ENCODE results near the gene TNFRSF14. TPM values are rescaled to one million over a fixed set of nuclear protein-coding genes. Genes with fewer than 3 reads are reported as not detected.

The TNFRSF14 gene
- total RNA-seq, 1 donor from 2014 or later, result 141 TPM

- Histone ChIP-seq H3K4me3 (no peak overlapping the region), H3K9me3 (no peaks in the 10 kb centered on the region), H3K27ac (no peak overlapping the region), H3K27me3 (peaks cover 2% of the 10 kb centered on the region), H3K4me1 (peaks cover 8 to 16% of the 10 kb centered on the region in 2 donors), H3K36me3 (no peaks in the 10 kb centered on the region)
- no peak for DNase-seq (ENCODE audit: low spot score in 2 of 2)
- intact Hi-C loops (cut with DNase I), result no loop called here
- TF ChIP-seq CTCF (IDR thresholded peaks at IDR 0.05), result no peak
Measured at GRCh38 chr1:2535455-2535854, 20.7 kb upstream of the TNFRSF14 start.

- H3K9me3 ChIP-seq, result no peaks in the 10 kb centered on the region
- no peak overlapping the region for H3K27ac ChIP-seq
- no peak overlapping the region for H3K4me3 ChIP-seq
- intact Hi-C loops (cut with DNase I), result no loop called here
- DNase-seq (ENCODE audit: low spot score in 2 of 2), result no peak
- no peak for TF ChIP-seq CTCF (IDR thresholded peaks at IDR 0.05)
- no peaks in the 10 kb centered on the region for H3K36me3 ChIP-seq
- H3K27me3 ChIP-seq, result peaks cover 3% of the 10 kb centered on the region
- H3K4me1 ChIP-seq, result peaks cover 3 to 15% of the 10 kb centered on the region in 2 donors
Measured at GRCh38 chr1:2535981-2536380, 20.2 kb upstream of the TNFRSF14 start.

- DNase-seq (ENCODE audit: low spot score in 2 of 2), result no peak
- Histone ChIP-seq H3K27ac (no peak overlapping the region), H3K27me3 (peaks cover 3% of the 10 kb centered on the region), H3K4me1 (peaks cover 0 to 3% of the 10 kb centered on the region in 2 donors), H3K4me3 (no peak overlapping the region), H3K36me3 (no peaks in the 10 kb centered on the region), H3K9me3 (no peaks in the 10 kb centered on the region)
- intact Hi-C loops (cut with DNase I), result no loop called here
- TF ChIP-seq CTCF (IDR thresholded peaks at IDR 0.05), result no peak
Measured at GRCh38 chr1:2537784-2538115, 18.4 kb upstream of the TNFRSF14 start.

GRCh38 chr1:2538376-2538775, 17.8 kb upstream of the TNFRSF14 start:
- DNase-seq (ENCODE audit: low spot score in 2 of 2), result no peak
- H3K27me3 ChIP-seq, result peaks cover 3% of the 10 kb centered on the region
- intact Hi-C loops (cut with DNase I), result no loop called here
- H3K36me3 ChIP-seq, result no peaks in the 10 kb centered on the region
- no peaks in the 10 kb centered on the region for H3K9me3 ChIP-seq
- TF ChIP-seq CTCF (IDR thresholded peaks at IDR 0.05), result no peak
- no peak overlapping the region for H3K27ac ChIP-seq
- H3K4me3 ChIP-seq, result no peak overlapping the region
- H3K4me1 ChIP-seq, result peaks cover 0 to 3% of the 10 kb centered on the region in 2 donors

GRCh38 chr1:2538872-2539271, 17.3 kb upstream of the TNFRSF14 start:
- Histone ChIP-seq H3K4me1 (peaks cover 0 to 5% of the 10 kb centered on the region in 2 donors), H3K36me3 (no peaks in the 10 kb centered on the region), H3K27ac (no peak overlapping the region), H3K9me3 (no peaks in the 10 kb centered on the region), H3K27me3 (peaks cover 3% of the 10 kb centered on the region), H3K4me3 (no peak overlapping the region)
- no peak for TF ChIP-seq CTCF (IDR thresholded peaks at IDR 0.05)
- DNase-seq (ENCODE audit: low spot score in 2 of 2), result no peak
- intact Hi-C loops (cut with DNase I), result no loop called here

- intact Hi-C loops (cut with DNase I), result no loop called here
- DNase-seq (ENCODE audit: low spot score in 2 of 2), result no peak
- Histone ChIP-seq H3K27me3 (peaks cover 3% of the 10 kb centered on the region), H3K36me3 (no peaks in the 10 kb centered on the region), H3K27ac (no peak overlapping the region), H3K9me3 (no peaks in the 10 kb centered on the region), H3K4me3 (no peak overlapping the region), H3K4me1 (peaks cover 0 to 8% of the 10 kb centered on the region in 2 donors)
- no peak for TF ChIP-seq CTCF (IDR thresholded peaks at IDR 0.05)
Measured at GRCh38 chr1:2539312-2539907, 16.8 kb upstream of the TNFRSF14 start.

Measured in ascending aorta (tissue), 2 donors.